Measurements from ENCODE around the gene SMG6. TPM values are rescaled to one million over a fixed set of nuclear protein-coding genes. Genes with fewer than 3 reads are reported as not detected.

Gene SMG6
- total and polyA plus RNA-seq, 2 of the 13 experiments (the other 11 are each of a cell fraction or from before 2014, with no cell fraction given): 4.6 to 14.6 TPM

- no peak for TF ChIP-seq ZNF883 (CRISPR knock-in tag; IDR thresholded peaks at IDR 0.05; ENCODE audit: not compliant biosample characterization)
- peak; percentile 96 for TF ChIP-seq FOXK1 (CRISPR knock-in tag; IDR thresholded peaks at IDR 0.05; ENCODE audit: borderline replicate concordance, low read depth)
- peak; percentile 44; the same call in 1 of the 2 replicates for TF ChIP-seq ZNF503 (CRISPR knock-in tag; IDR thresholded peaks at IDR 0.05)
- TF ChIP-seq MTF1 (CRISPR knock-in tag; IDR thresholded peaks at IDR 0.05): no peak
- TF ChIP-seq ZFAT (CRISPR knock-in tag; conservative IDR thresholded peaks at IDR 0.05): no peak
- no peak for TF ChIP-seq ZNF567 (CRISPR knock-in tag; IDR thresholded peaks at IDR 0.05; ENCODE audit: borderline replicate concordance)
- TF ChIP-seq HOXA3 (CRISPR knock-in tag; IDR thresholded peaks at IDR 0.05): peak; percentile 55
- TF ChIP-seq ZFP90 (CRISPR knock-in tag; IDR thresholded peaks at IDR 0.05; ENCODE audit: borderline replicate concordance): no peak
- peak in 1 of 2 experiments; percentile 68; a peak in 2 of 4 replicates for TF ChIP-seq EP300 (IDR thresholded peaks at IDR 0.05; ENCODE audit: low read depth in 2 of 2, low read length in 2 of 2)
- TF ChIP-seq EP300 (CRISPR knock-in tag; IDR thresholded peaks at IDR 0.05; ENCODE audit: borderline replicate concordance): peak; percentile 46; the same call in 1 of the 2 replicates
- no peak for TF ChIP-seq MAZ (IDR thresholded peaks at IDR 0.05; ENCODE audit: borderline replicate concordance, low read depth, low read length)
- TF ChIP-seq MAZ (CRISPR knock-in tag; IDR thresholded peaks at IDR 0.05; ENCODE audit: low read depth): 0 out of 2 replicates have a peak, but pooled peaks have one; percentile 53
- TF ChIP-seq ZNF281 (CRISPR knock-in tag; IDR thresholded peaks at IDR 0.05; ENCODE audit: borderline replicate concordance): peak; percentile 26; the same call in 1 of the 2 replicates
- TF ChIP-seq TFAP4 (IDR thresholded peaks at IDR 0.05; ENCODE audit: borderline replicate concordance, low read depth): peak; percentile 91; the same call in 1 of the 2 replicates
- no peak for TF ChIP-seq ZNF720 (CRISPR knock-in tag; IDR thresholded peaks at IDR 0.05)
- no peak for TF ChIP-seq TEAD2 (CRISPR knock-in tag; IDR thresholded peaks at IDR 0.05)
- no peak for TF ChIP-seq ZNF703 (CRISPR knock-in tag; IDR thresholded peaks at IDR 0.05; ENCODE audit: borderline replicate concordance)
- TF ChIP-seq NFIC (IDR thresholded peaks at IDR 0.05; ENCODE audit: low read length): peak; percentile 60; the same call in 1 of the 2 replicates
- no peak for TF ChIP-seq SRY (CRISPR knock-in tag; IDR thresholded peaks at IDR 0.05)
- no peak for TF ChIP-seq ZNF451 (CRISPR knock-in tag; IDR thresholded peaks at IDR 0.05)
- no peak for TF ChIP-seq ZNF333 (CRISPR knock-in tag; IDR thresholded peaks at IDR 0.05; ENCODE audit: borderline replicate concordance)
- TF ChIP-seq ZBTB21 (CRISPR knock-in tag; IDR thresholded peaks at IDR 0.05): 0 out of 2 replicates have a peak, but pooled peaks have one; percentile 55
- peak; percentile 43 for TF ChIP-seq HNRNPLL (IDR thresholded peaks at IDR 0.05; ENCODE audit: low read depth, low read length, poor library complexity, severe bottlenecking)
- peak; percentile 13; the same call in 1 of the 2 replicates for TF ChIP-seq ZNF331 (CRISPR knock-in tag; IDR thresholded peaks at IDR 0.05)
- peak; percentile 72; the same call in 1 of the 2 replicates for TF ChIP-seq ZNF788 (CRISPR knock-in tag; IDR thresholded peaks at IDR 0.05; ENCODE audit: borderline replicate concordance)
Observed at GRCh38 chr17:2174468-2175293, 128.9 kb downstream of the SMG6 start (continued).

Measured in HepG2 (cell line).